Calu3 (cell line): Measurements from ENCODE around the gene AARS2. TPM values are rescaled to one million over a fixed set of nuclear protein-coding genes. Genes with fewer than 3 reads are reported as not detected.

Experiments used
- BruUV-seq: library from RNA; stranded (reverse); fragments of 400-500 nt; replicated peaks from 2 replicates; lab custom pipeline; 2021; lab: Mats Ljungman, UMichigan
- CTCF ChIA-PET: fragments of 300-600 bp; sonication (Branson Sonifier 250); formaldehyde crosslinking; loops from one replicate; lab custom pipeline; 2022; ENCODE audit warnings: antibody characterized with exemption; lab: Charles Lee
- DNase-seq: peaks from one replicate; pipeline ENCODE4 v3.0.0; 2022
- H3K27ac Mint-ChIP-seq: one replicate; pipeline ENCODE4 v1.8.0; 2022; ENCODE audit warnings: mixed read lengths; ENCODE audit not compliant: unreplicated experiment
- H3K27me3 Mint-ChIP-seq: one replicate; pipeline ENCODE4 v1.8.0; 2022; ENCODE audit warnings: mixed read lengths; ENCODE audit not compliant: unreplicated experiment
- H3K36me3 Mint-ChIP-seq: one replicate; pipeline ENCODE4 v1.8.0; 2022; ENCODE audit warnings: mild to moderate bottlenecking, moderate library complexity, mixed read lengths; ENCODE audit not compliant: insufficient read depth, unreplicated experiment
- H3K4me1 Mint-ChIP-seq: one replicate; pipeline ENCODE4 v1.8.0; 2022; ENCODE audit warnings: mild to moderate bottlenecking, low read depth, mixed read lengths; ENCODE audit not compliant: unreplicated experiment
- H3K4me3 Mint-ChIP-seq: one replicate; pipeline ENCODE4 v1.8.0; 2022; ENCODE audit warnings: mild to moderate bottlenecking, low read depth, moderate library complexity, mixed read lengths; ENCODE audit not compliant: unreplicated experiment
- H3K9me3 Mint-ChIP-seq: one replicate; pipeline ENCODE4 v1.8.0; 2022; ENCODE audit warnings: low read depth, mixed read lengths; ENCODE audit not compliant: unreplicated experiment
- intact Hi-C: fragments of 100-400 bp; cut with micrococcal nuclease; formaldehyde crosslinking; loops from one replicate; pipeline ENCODE4 v1.10.0; 2022; ENCODE audit not compliant: unreplicated experiment
- total RNA-seq: library from RNA; stranded (reverse); gene quantifications from 2 replicates; pipeline ENCODE4 v1.2.3, GENCODE V29; 2022
- TF ChIP-seq, protein P1 (sequence below): fragments of 200-600 bp; IDR thresholded peaks from one replicate; pipeline ENCODE4 v1.8.0; 2022; ENCODE audit warnings: antibody characterized with exemption; ENCODE audit not compliant: unreplicated experiment

The AARS2 gene
- total RNA-seq, 1 experiment from 2014 or later: 37.5 TPM

GRCh38 chr6:44276667-44277640 lies 36.2 kb downstream of the AARS2 start:
- no TSS peak for BruUV-seq
- intact Hi-C loops: no loop called here
- DNase-seq: no peak
- H3K36me3 Mint-ChIP-seq: no peaks in the 10 kb centered on the region
- no peaks in the 10 kb centered on the region for H3K9me3 Mint-ChIP-seq
- H3K4me3 Mint-ChIP-seq: no peak overlapping the region
- TF ChIP-seq, protein P1, sequence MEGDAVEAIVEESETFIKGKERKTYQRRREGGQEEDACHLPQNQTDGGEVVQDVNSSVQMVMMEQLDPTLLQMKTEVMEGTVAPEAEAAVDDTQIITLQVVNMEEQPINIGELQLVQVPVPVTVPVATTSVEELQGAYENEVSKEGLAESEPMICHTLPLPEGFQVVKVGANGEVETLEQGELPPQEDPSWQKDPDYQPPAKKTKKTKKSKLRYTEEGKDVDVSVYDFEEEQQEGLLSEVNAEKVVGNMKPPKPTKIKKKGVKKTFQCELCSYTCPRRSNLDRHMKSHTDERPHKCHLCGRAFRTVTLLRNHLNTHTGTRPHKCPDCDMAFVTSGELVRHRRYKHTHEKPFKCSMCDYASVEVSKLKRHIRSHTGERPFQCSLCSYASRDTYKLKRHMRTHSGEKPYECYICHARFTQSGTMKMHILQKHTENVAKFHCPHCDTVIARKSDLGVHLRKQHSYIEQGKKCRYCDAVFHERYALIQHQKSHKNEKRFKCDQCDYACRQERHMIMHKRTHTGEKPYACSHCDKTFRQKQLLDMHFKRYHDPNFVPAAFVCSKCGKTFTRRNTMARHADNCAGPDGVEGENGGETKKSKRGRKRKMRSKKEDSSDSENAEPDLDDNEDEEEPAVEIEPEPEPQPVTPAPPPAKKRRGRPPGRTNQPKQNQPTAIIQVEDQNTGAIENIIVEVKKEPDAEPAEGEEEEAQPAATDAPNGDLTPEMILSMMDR: no peak
- H3K4me1 Mint-ChIP-seq: peaks cover 9% of the 10 kb centered on the region
- CTCF ChIA-PET: interaction anchor here (0.8 to 1.2 kb wide), 2 partner anchors 13 to 15 kb away, joined by 3 read pairs; no protein-coding TSS in a partner anchor
- H3K27ac Mint-ChIP-seq: no peak overlapping the region
- H3K27me3 Mint-ChIP-seq: peaks cover 85% of the 10 kb centered on the region

- Mint-ChIP-seq H3K27ac (no peak overlapping the region), H3K36me3 (no peaks in the 10 kb centered on the region), H3K4me1 (peaks cover 9% of the 10 kb centered on the region), H3K27me3 (peaks cover 88% of the 10 kb centered on the region), H3K9me3 (no peaks in the 10 kb centered on the region), H3K4me3 (no peak overlapping the region)
- BruUV-seq: no TSS peak
- intact Hi-C loops: no loop called here
- TF ChIP-seq, protein P1: no peak
- CTCF ChIA-PET: interaction anchor here (0.7 to 0.8 kb wide), 2 partner anchors 9 to 29 kb away, joined by 3 read pairs; no protein-coding TSS in a partner anchor
- no peak for DNase-seq
Measured at GRCh38 chr6:44275749-44276648, 37.1 kb downstream of the AARS2 start.

DNA sequence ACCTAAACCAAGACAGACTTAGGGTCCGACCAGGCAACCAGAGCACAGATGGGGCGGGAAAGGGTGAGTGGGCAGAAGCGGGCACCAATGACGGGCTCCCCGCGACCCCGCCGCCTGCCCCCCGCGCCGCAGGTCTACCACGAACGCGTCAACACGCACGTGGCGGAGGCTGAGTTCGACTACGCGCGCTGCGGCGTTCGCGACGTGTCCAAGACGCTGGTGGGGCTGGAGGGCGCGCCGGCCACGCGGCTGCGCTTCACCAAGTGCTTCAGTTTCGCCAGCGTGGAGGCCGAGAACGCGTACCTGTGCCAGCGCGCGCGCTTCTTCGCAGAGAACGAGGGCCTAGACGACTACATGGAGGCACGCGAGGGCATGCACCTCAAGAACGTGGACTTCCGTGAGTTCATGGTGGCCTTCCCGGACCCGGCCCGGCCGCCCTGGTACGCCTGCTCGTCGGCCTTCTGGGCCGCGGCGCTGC lies 37.8 kb downstream of the AARS2 start:
- no peaks in the 10 kb centered on the region for H3K36me3 Mint-ChIP-seq
- intact Hi-C loops: no loop called here
- TF ChIP-seq, protein P1: no peak
- H3K27me3 Mint-ChIP-seq: peaks cover 88% of the 10 kb centered on the region
- peaks cover 9% of the 10 kb centered on the region for H3K4me1 Mint-ChIP-seq
- no peak overlapping the region for H3K4me3 Mint-ChIP-seq
- CTCF ChIA-PET: interaction anchor here (0.8 kb wide), 1 partner anchor 29 kb away, joined by 3 read pairs; no protein-coding TSS in a partner anchor
- H3K9me3 Mint-ChIP-seq: no peaks in the 10 kb centered on the region
- no TSS peak for BruUV-seq
- no peak for DNase-seq
- H3K27ac Mint-ChIP-seq: no peak overlapping the region

GRCh38 chr6:44273617-44274016 lies 39.5 kb downstream of the AARS2 start:
- Mint-ChIP-seq H3K27me3 (peaks cover 88% of the 10 kb centered on the region), H3K4me3 (no peak overlapping the region), H3K9me3 (no peaks in the 10 kb centered on the region), H3K36me3 (no peaks in the 10 kb centered on the region), H3K4me1 (peaks cover 9% of the 10 kb centered on the region), H3K27ac (no peak overlapping the region)
- TF ChIP-seq, protein P1: no peak
- BruUV-seq: no TSS peak
- intact Hi-C loops: no loop called here
- no peak for DNase-seq
- CTCF ChIA-PET: no interaction called here
